HG02798 (cell line): ENCODE data around the gene ANKHD1.
"Not testable (repeated sequence)": the region's sequence is repeated elsewhere in the genome, so short reads cannot be mapped to it uniquely, and the experiment has no call there.

Experiments
- ATAC-seq: cut with Tn5 transposase; IDR thresholded peaks from one replicate; pipeline ENCODE4 v1.9.1; 2021; ENCODE audit warnings: mild to moderate bottlenecking; ENCODE audit not compliant: unreplicated experiment, poor library complexity

The ANKHD1 gene

DNA sequence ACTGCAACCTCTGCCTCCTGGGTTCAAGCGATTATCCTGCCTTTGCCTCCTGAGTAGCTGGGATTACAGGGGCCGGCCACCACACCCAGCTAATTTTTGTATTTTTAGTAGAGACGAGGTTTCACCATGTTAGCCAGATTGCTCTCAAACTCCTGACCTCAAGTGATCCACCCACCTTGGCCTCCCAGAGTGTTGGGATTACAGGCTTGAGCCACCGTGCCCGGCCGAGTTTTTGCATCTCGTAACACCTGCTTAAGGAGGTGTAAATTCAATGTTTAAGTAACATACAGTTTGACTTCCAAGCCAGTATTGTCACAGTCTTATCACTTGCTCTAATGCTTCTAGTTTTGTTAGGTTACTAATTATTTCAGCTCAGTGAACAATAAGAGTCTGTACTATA, 19.7 kb downstream of the ANKHD1 start:
- not testable (repeated sequence) for ATAC-seq

DNA sequence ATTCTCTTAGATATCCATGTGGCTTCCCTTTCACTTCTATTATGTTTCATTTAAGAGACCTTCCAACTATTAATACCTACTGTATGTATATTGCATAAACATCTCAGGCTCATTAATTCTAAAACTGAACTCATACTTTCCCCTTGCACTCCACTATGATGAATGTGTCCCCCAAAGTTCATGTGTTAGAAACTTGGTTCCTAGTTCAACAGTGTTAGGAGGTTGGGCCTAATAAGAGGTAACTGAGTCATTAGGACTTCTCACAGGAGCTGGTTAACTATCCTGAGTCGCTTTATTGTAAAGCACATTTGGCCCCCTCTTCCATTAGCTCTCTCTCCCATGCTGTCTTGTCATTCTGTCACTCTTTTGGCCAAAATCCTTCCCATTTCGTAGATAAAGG, 22.0 kb downstream of the ANKHD1 start:
- no peak for ATAC-seq

DNA sequence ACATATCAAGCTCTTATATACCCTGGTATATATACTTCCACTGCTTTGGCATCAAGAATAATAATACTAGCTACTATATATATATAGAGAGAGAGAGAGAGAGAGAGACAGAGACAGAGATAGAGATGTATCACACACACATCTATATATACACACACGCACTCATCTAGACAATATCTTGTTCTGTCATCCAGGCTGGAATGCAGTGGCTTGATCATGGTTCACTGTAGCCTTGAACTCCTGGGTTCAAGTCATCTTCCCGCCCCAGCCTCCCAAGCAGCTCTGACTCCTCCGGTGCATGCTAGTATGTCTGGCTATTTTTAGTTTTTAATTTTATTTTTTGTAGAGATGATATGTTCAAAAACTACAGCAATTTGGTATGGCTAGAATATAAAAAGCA, 22.5 kb downstream of the ANKHD1 start:
- no peak for ATAC-seq

DNA sequence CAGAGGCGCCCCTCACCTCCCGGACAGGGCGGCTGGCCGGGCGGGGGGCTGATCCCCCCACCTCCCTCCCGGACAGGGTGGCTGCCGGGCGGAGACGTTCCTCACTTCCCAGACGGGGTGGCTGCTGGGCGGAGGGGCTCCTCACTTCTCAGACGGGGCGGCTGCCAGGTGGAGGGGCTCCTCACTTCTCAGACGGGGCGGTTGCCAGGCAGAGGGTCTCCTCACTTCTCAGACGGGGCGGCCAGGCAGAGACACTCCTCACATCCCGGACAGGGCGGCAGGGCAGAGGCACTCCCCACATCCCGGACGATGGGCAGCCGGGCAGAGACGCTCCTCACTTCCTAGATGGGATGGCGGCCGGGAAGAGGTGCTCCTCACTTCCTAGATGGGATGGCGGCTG, 26.1 kb downstream of the ANKHD1 start:
- not testable (repeated sequence) for ATAC-seq

- ATAC-seq, result no peak
These were observed 28.1 kb downstream of the ANKHD1 start for GRCh38 chr5:140429724-140430123.

GRCh38 chr5:140432212-140432611, 30.6 kb downstream of the ANKHD1 start:
- no peak for ATAC-seq

DNA sequence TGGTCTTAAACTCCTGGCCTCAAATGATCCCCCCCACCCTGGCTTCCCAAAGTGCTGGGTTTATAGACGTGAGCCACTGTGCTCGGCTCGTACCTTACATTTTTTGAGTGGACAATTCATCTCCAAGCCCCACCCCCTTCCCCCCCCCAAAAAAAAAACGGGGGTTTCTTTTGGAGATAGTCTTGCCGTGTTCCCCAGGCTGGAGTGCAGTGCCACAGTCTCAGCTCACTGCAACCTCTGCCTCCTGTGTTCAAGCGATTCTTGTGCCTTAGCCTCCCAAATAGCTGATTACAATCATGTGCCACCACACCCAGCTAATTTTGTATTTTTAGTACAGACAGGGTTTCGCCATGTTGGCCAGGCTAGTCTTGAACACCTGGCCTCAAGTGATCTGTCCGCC, 31.3 kb downstream of the ANKHD1 start:
- ATAC-seq, result no peak

- ATAC-seq, result not testable (repeated sequence)
These were observed 55.7 kb downstream of the ANKHD1 start for GRCh38 chr5:140457368-140457767.

- ATAC-seq, result no peak
These were observed 65.5 kb downstream of the ANKHD1 start for GRCh38 chr5:140466981-140467742.

DNA sequence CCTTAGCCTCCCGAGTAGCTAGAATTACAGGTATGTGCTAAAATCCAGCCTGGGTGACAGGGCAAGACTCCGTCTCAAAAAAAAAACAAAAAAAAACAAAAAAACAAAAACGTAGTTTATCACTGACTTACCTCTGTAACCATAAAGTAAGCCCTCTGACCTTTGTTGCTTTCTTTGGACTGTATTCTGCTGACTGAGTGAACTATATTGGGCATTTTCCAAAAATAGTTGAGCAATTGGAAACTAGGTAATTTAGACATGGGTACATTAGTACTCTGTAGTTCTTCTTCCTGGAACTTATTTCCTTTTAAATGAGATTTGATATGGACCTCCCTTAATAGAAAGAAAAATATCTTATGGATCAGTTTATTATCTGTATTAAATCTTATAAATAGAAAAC, 66.6 kb downstream of the ANKHD1 start:
- ATAC-seq, result no peak

DNA sequence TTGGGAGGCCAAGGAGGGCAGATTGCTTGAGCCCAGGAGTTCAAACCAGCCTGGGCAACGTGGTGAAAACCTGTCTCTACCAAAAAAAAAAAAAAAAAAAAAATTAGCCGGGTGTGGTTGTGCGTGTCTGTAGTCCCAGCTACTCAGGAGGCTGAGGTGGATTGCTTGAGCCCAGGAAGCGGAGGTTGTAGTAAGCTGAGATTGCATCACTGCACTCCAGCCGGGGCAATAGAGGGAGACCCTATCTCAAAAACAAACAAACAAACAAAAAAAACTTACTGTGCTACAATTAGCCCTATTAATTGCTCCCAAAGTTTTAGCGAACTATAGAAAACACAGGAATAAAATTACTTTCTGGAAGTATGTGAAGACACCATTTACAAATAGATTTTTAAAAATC, 67.6 kb downstream of the ANKHD1 start:
- no peak for ATAC-seq

GRCh38 chr5:140480310-140481014, 78.8 kb downstream of the ANKHD1 start:
- no peak for ATAC-seq

- no peak for ATAC-seq
These were observed 80.1 kb downstream of the ANKHD1 start for GRCh38 chr5:140481758-140482157.

DNA sequence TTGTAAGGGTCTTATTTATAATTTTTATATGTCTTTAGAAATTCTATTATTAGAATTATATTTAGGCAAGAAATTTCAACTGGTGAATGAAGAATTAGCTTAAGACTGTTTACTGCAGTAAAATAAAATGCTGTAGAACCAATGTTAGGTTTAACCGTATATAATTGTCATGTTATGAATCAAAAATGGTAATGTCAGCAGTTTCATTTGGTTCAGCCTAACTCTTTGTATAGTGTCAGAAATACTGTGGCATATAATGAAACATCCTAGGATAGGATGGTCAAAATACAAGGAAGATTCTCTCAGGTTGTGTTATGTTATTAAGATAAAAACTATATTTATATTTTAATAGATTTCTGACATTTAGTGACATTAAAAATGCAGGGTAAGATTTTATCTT, 81.4 kb downstream of the ANKHD1 start:
- ATAC-seq, result no peak

- not testable (repeated sequence) for ATAC-seq
These were observed 86.5 kb downstream of the ANKHD1 start for GRCh38 chr5:140488141-140488540.

DNA sequence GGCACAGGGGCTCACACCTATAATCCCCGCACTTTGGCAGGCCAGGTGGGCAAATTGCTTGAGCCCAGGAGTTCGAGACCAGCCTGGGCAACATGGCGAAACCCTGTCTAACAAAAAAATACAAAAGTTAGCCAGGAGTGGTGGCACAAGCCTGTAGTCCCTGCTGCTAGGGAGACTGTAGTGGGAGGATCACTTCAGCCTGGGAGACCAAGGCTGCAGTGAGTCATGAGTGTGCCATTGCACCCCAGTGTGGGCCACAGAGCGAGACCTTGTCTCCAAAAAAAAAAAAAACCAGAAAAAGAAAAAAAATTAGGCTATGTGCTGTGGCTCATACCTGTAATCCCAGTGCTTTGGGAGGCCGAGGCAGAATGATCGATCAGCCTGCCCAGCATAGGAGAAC, 87.3 kb downstream of the ANKHD1 start:
- ATAC-seq, result no peak

GRCh38 chr5:140497897-140498296, 96.3 kb downstream of the ANKHD1 start:
- no peak for ATAC-seq

GRCh38 chr5:140498591-140498990, 97.0 kb downstream of the ANKHD1 start:
- no peak for ATAC-seq

- ATAC-seq, result no peak
These were observed 101.2 kb downstream of the ANKHD1 start for GRCh38 chr5:140502834-140503233.

DNA sequence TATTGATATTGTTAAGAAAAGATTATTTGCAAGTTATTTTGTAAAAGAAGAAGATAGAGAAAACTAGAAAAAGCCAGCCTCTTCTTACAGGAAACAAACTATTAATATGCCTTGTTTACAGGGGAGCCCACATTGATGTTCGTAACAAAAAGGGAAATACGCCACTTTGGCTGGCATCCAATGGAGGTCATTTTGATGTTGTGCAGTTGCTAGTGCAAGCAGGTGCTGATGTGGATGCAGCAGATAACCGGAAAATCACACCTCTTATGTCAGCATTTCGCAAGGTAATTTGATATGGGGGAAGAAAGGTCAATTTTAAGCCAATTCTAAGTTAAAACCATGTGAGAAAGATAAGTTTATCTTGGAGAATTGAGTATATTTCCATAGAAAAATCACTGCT, 108.3 kb downstream of the ANKHD1 start:
- no peak for ATAC-seq

- no peak for ATAC-seq
These were observed 111.5 kb downstream of the ANKHD1 start for GRCh38 chr5:140513124-140513523.

DNA sequence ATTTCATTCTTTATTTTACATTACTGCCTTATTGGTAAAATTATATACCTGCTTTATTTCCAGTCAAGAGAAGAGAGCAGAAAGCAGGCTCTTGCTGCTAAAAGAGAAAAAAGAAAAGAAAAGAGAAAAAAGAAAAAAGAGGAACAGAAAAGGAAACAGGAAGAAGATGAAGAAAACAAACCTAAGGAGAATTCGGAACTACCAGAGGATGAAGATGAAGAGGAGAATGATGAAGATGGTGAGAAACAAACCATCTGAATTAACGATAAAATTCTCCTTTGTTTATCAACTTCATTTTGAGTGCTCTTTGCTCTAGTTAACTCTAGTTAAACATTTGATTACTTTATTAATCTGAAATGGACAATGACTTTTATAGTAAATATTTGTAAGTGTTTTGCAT, 122.4 kb downstream of the ANKHD1 start:
- ATAC-seq, result no peak
